ENCODE results near the gene DTX3L. TPM values are rescaled to one million over a fixed set of nuclear protein-coding genes. Genes with fewer than 3 reads are reported as not detected.
A peak's percentile ranks its signal among the peaks of the same experiment; 100 is the strongest.

DTX3L gene
- total RNA-seq, 2 donors from 2014 or later = 4.9 to 6.6 TPM

DNA sequence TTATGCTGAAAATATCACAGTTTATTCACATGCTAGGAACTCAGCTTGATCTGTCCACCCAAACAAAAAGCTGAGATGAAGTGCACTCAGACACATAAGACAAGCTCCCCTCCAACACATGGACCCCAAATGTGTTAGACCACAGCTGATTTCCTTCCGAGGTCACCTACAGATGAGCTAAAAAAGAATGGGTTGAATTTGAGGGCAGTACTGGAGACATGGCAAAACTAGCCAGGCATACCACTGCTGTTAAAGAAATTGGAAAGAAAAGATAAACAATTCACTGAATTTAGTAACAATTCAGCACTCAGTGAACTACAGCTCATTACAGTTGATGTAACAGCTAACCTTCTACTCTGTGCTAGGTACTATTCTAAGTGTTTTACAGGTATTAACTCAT is 15.5 kb upstream of the DTX3L start:
- no peaks in the 10 kb centered on the region for H3K9me3 Mint-ChIP-seq
- no peaks in the 10 kb centered on the region for H3K9me3 ChIP-seq (ENCODE audit: control insufficient read depth, low read length)
- WGBS, 2 experiments (ENCODE audit: insufficient coverage in 1 of 2, insufficient read length in 1 of 2) = 89% methylated on average over 1 of the region's 1 CpG; no CpG with 5 or more reads in 1 of the 2 experiments
- H3K27ac ChIP-seq (ENCODE audit: low read depth, low read length) = no peak overlapping the region
- no peaks in the 10 kb centered on the region for H3K36me3 Mint-ChIP-seq (ENCODE audit: low read depth)
- no peaks in the 10 kb centered on the region for H3K27me3 Mint-ChIP-seq (ENCODE audit: insufficient read depth)
- H3K36me3 ChIP-seq (ENCODE audit: control insufficient read depth, insufficient read depth, low read length) = no peaks in the 10 kb centered on the region
- no peaks in the 10 kb centered on the region for H3K4me1 Mint-ChIP-seq
- no peak overlapping the region for H3K27ac Mint-ChIP-seq
- H3K4me3 Mint-ChIP-seq = no peak overlapping the region
- H3K27me3 ChIP-seq (ENCODE audit: control insufficient read depth, insufficient read depth, low read length, poor library complexity, severe bottlenecking) = no peaks in the 10 kb centered on the region
- peak; percentile 9 for DNase-seq
- H3K4me1 ChIP-seq (ENCODE audit: control insufficient read depth, insufficient read depth, low read length) = no peaks in the 10 kb centered on the region
- no peak overlapping the region for H3K4me3 ChIP-seq (ENCODE audit: low read length)
- TF ChIP-seq CTCF (conservative IDR thresholded peaks at IDR 0.05) = no peak
- no peak overlapping the region for H3K9ac ChIP-seq (ENCODE audit: extremely low read depth, low read length, poor library complexity, severe bottlenecking)

- Histone ChIP-seq H3K27me3 (ENCODE audit: control insufficient read depth, insufficient read depth, low read length, poor library complexity, severe bottlenecking) (no peaks in the 10 kb centered on the region), H3K4me3 (ENCODE audit: low read length) (no peak overlapping the region), H3K9ac (ENCODE audit: extremely low read depth, low read length, poor library complexity, severe bottlenecking) (no peak overlapping the region), H3K27ac (ENCODE audit: low read depth, low read length) (no peak overlapping the region), H3K36me3 (ENCODE audit: control insufficient read depth, insufficient read depth, low read length) (no peaks in the 10 kb centered on the region), H3K9me3 (ENCODE audit: control insufficient read depth, low read length) (no peaks in the 10 kb centered on the region), H3K4me1 (ENCODE audit: control insufficient read depth, insufficient read depth, low read length) (no peaks in the 10 kb centered on the region)
- 54 to 100% methylated on average over 1 to 3 of the region's 3 CpGs for WGBS, 2 experiments (ENCODE audit: insufficient coverage in 1 of 2, insufficient read length in 1 of 2)
- Mint-ChIP-seq H3K9me3 (no peaks in the 10 kb centered on the region), H3K27me3 (ENCODE audit: insufficient read depth) (no peaks in the 10 kb centered on the region), H3K4me3 (no peak overlapping the region), H3K27ac (no peak overlapping the region), H3K36me3 (ENCODE audit: low read depth) (no peaks in the 10 kb centered on the region), H3K4me1 (peaks cover 5% of the 10 kb centered on the region)
- no peak for TF ChIP-seq CTCF (conservative IDR thresholded peaks at IDR 0.05)
- no peak for DNase-seq
Observed at GRCh38 chr3:122553171-122553570, 11.0 kb upstream of the DTX3L start.

DNA sequence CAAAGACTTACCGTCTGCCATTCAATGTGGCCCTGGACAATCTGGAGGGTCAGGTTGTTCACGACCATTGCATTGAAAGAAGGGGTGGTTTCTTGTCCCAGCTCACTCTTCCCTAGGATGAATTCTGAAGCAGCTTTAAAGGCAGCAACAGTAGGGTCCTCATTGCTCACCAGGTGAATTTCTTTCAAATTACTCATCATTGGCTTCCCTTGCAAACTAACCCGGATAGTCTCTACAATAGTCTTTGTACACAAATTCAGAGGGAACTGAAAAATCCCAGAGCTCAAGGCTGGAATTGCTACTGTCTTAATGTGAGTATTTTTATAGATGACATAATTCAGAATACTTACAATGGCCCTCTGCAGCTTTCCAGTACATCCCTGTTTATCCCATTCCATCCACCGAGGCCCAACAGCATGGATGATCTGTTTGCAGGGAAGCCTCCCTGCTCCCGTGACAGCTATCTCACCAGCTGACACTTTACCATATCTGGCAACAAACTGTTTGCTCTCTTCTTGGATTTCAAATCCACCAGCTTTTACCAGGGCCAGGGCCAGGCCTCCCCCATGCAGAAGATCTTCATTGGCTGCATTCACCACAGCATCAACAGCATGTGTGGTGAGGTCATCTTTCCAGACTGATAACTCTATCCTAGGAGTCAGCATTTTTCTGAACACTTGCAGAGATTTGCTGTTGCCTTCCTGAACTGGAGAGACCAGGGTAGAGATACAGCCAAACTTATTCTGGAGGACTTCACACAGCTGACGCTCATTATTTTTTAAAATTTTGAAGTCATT is 8.7 kb upstream of the DTX3L start:
- Histone ChIP-seq H3K4me1 (ENCODE audit: control insufficient read depth, insufficient read depth, low read length) (no peaks in the 10 kb centered on the region), H3K27me3 (ENCODE audit: control insufficient read depth, insufficient read depth, low read length, poor library complexity, severe bottlenecking) (no peaks in the 10 kb centered on the region), H3K9me3 (ENCODE audit: control insufficient read depth, low read length) (no peaks in the 10 kb centered on the region), H3K9ac (ENCODE audit: extremely low read depth, low read length, poor library complexity, severe bottlenecking) (no peak overlapping the region), H3K36me3 (ENCODE audit: control insufficient read depth, insufficient read depth, low read length) (no peaks in the 10 kb centered on the region), H3K4me3 (ENCODE audit: low read length) (no peak overlapping the region), H3K27ac (ENCODE audit: low read depth, low read length) (no peak overlapping the region)
- no peak for TF ChIP-seq CTCF (conservative IDR thresholded peaks at IDR 0.05)
- no peak overlapping the region for H3K4me3 Mint-ChIP-seq
- H3K27ac Mint-ChIP-seq = no peak overlapping the region
- H3K36me3 Mint-ChIP-seq (ENCODE audit: low read depth) = no peaks in the 10 kb centered on the region
- H3K27me3 Mint-ChIP-seq (ENCODE audit: insufficient read depth) = no peaks in the 10 kb centered on the region
- DNase-seq = peak; percentile 38
- 87 to 91% methylated on average over 5 to 6 of the region's 6 CpGs for WGBS, 2 experiments (ENCODE audit: insufficient coverage in 1 of 2, insufficient read length in 1 of 2)
- H3K4me1 Mint-ChIP-seq = peaks cover 12% of the 10 kb centered on the region
- H3K9me3 Mint-ChIP-seq = no peaks in the 10 kb centered on the region

Measured in endodermal cell (in vitro differentiated cells).